ENCODE results near the gene NELFB.

Gene NELFB

DNA sequence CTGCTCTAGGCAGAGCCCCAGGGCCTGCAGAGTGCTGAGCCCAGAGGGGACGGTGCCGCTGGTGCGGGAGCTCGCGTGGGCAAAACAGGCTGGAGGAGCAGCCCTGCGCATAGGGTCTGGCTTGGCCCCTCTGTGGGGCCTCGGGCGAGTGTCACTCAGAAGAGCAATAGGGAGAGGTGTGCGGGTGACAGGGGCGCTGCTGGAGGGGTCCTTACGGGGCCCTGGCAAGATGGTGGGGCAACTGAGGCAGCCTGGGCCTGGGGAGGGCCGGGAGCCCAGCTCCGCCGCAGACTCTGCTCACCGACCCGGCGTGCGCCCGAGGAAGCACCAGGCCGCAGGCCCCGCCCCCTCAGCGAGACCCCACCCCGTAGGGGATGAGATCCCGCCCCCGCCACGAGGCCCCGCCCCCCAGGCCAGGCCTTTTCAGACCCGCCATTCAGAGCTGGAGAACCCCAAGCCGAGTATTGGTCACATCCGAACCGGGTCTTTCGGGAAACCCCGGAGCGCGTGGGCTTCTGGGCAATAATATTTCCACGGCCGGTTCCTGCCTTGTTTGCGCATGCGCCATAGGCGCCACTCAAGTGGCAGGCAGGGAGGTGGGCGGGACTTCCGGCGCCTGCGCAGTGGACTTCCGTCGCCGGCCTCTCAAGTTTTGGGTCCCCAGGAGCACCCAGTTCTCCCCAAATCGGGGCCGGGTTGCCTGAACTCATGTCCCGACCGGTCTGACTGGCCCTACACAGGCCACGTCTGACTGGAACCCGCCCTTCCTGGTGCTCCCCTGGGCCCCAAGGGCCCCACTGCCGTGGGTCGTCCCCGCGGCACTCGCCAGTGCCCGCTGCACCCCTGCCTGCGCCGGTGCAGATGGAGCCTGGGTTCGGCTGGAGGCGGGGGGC, 31.8 kb upstream of the NELFB start:
- peak; percentile 99 for DNase-seq

DNA sequence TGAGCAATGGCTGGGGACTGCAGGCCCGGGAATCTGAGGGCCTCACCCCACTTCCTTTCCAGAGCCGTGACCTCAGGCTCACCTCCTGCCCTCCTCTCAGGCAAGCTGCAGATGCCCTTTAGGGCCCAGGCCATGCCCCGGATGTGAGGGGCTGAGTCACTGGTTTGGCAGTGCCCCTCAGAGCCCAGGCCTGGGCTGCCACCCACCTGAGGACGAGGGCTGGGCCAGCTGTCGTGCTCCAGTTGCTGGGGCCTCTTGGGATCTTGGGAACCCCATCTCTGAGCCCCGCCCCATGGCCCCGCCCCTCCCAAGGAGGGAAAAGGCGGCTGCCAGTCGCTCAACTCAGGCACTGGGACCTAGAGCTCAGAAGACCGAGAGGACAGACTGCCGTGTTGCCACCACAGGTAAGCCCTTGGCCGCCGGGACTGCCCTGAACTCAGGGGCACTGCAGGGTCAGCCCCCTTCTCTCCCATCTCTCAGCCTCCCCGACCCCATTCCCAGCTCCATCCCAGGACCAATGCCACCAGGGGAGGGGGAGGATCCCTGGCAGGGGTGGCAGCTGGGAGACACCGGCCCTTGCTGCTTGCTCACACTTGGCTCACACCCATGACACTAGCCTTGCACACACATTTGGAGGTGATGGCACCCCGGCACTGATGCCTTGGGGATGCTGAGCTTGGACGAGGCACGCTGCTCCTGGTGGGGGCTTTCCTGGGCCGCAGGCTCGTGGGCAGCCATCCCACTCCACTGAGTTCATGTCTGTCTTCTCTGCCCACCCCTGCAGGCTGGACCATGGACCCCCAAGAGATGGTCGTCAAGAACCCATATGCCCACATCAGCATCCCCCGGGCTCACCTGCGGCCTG, 30.1 kb upstream of the NELFB start, which contains the start of gene CYSRT1:
CYSRT1 (plus strand) TSS at position 345 of the 865 bp plus-strand sequence; CDS start at position 793, 448 bp downstream.
- no peak for DNase-seq

GRCh38 chr9:137225699-137226331, 29.3 kb upstream of the NELFB start:
- DNase-seq: no peak

DNA sequence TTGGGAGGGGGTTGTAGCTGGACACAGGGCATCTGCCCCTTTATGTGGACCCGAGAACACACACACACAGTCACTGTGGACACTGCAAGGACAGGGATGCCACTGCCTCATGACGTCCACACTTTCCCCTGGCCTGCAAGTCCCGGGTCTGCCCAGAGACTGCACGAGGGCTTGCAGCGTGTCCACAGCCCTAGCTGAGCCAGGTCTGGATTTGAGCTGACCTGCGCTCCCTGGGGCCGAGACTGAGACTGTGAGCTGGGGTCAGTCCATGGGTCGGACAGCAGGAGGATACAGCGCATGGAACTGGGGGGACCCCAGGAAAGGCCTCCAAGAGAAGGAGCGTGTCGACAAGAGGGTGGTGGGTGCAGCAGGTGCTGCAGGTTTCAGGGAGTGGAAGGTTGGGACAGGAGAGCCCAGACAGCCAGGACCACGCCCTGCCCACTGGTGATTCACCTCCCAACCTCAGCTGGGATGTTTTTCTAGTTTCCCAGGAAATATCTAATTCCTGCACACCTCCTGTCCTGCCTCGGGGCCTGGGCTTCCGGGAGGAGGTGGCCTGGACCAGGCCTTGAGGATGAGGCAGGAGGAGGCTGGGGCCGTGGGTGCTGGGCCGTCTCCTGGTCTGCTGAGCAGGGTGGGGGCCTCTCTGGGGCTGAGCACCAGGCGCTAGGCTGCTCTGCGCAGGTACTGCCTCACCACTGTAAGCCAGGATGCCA, 28.6 kb upstream of the NELFB start:
- no peak for DNase-seq

GRCh38 chr9:137227054-137227852, 27.9 kb upstream of the NELFB start, which contains the start of gene RNF224:
Gene RNF224 (plus strand): TSS chr9:137227502. CDS start chr9:137228336, 834 bp downstream.
- DNase-seq: peak; percentile 87

GRCh38 chr9:137227853-137228505, 27.1 kb upstream of the NELFB start:
- no peak for DNase-seq

DNA sequence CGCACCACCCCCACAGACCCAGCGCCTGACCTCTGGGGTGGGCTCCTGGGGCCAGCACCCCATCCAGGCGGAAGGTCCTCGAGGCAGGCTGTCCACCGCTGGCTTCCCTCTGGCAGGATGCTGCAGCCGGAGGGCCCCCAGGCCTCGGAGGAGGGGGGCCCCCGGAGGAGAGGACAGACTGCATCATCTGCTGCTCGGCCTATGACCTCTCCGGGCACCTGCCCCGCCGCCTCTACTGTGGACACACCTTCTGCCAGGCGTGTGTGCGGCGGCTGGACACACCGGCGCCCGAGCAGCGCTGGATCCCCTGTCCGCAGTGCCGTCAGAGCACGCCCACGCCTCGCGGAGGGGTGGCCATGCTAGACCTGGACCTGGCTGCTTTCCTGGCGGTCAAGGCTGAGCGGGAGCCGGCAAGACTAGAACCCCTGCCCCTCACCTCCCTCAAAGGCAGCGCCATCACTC, 26.6 kb upstream of the NELFB start:
- DNase-seq: no peak

DNA sequence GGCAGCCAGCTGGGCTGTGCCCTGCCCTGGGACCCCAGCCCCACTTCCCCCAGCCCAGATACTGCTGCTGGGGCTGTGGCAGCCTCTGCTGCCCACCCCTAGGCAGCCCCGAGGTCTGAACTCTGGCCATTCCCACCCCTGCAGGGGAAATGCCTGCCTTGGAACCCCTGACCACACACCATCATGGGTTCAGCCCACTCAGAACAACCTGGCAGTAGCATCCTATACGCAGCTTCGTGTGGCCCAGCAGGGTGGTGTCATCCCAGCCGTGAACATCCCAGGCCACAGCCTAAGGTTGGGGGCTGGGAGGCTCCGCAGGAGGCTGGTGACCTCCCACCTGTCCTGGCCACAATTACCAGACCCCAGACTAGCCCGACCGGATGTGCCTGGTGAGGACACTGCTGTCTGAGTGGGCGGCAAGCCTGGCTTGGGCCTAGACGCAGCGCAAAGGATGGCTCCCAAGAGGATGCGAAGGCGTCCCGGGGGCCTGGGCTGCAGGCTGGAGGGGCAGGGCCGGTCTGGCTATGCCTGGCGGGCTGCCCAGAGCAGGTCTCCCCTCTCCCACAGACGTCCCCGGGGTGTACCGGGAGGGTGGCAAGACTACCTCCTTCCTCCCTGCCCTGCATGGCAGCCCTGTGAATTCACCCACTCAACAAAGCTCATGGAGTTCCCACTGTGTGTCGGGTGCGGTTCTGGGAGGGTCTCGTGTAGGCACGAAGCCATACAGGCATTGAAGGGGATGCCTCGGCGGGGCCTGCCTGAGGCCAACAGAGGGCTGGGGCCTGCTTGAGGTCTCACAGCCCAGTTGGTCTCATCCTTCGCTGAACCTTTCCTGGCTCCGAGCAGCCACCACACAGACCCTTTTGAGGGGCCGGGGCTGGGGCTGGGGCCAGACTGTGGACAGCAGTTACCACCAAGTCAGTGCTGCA, 25.9 kb upstream of the NELFB start:
- DNase-seq: no peak

DNA sequence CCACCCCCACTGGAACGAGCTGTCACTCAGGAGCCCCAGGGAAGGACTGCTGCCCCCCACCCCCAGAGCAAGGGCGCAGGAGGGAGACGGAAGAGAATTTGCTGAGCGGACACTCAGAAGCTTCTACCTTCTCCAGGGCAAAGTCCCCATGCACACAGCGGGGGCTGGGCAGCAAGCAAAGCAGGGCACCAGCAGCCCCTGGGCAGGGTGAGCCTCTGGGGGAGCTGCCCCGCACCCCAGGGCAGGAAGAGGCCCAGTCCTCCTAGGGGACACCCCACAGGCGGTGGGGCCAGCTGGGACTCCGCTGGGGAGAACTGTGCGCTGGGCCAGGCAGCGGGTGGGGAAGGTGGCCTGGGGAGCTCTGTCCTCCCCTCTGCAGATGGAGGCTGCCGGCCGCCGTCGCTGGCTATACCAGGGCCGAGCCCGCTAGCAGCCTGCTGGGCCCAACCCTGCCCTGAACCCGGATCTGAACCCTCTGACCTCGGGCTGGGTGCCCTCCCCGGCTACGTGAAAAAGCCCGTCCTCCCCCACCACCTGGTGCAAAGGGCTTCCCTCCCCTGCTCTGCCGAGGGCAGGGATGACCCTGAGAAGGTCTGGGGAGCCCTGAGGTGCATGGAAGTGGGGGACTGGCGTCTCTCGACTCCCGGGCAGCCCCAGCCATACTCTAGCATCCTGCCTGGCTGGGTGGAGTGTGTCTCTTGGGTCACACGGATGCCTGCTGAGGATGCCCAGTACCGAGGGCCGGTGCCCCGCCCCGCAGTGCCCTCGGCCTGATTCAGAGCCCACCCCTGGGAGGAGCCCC, 25.0 kb upstream of the NELFB start:
- DNase-seq: no peak

DNA sequence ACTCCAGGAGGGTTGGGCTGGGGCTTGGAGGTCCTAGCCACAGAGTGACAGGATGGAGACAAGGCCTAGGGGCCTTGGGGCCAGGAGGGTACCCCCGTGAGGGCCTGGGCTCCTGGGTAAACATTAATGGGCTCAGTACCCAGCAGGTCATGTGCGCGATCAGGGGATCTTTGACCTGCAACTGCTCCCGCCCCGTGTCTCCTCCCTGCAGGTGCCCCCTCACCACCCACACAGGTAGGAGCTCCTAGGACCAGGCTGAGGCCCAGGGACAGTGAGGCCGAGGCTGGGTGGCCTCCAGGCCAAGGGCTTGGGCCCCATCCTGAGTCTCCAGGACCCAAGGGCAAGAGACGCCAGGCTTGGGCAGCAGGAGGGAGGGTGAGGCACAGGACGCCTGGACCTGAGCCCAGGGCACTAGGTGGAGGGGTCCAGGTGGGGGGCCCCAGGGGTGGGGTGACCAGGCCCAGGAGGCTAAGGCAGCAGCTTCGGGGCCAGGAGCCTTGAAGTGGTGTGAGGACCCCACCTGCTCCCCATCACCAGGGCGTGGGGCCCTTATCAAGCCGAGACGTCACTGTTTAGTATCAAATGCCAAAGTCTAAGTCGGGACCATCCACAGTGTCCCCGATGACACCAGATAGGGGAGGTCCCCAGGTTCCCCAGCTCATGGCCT, 24.3 kb upstream of the NELFB start, which contains the start of gene SLC34A3:
SLC34A3 (plus strand) TSS at position 197 of the 667 bp plus-strand sequence. CDS start 802 bp downstream, outside the sequence.
- DNase-seq: no peak

DNA sequence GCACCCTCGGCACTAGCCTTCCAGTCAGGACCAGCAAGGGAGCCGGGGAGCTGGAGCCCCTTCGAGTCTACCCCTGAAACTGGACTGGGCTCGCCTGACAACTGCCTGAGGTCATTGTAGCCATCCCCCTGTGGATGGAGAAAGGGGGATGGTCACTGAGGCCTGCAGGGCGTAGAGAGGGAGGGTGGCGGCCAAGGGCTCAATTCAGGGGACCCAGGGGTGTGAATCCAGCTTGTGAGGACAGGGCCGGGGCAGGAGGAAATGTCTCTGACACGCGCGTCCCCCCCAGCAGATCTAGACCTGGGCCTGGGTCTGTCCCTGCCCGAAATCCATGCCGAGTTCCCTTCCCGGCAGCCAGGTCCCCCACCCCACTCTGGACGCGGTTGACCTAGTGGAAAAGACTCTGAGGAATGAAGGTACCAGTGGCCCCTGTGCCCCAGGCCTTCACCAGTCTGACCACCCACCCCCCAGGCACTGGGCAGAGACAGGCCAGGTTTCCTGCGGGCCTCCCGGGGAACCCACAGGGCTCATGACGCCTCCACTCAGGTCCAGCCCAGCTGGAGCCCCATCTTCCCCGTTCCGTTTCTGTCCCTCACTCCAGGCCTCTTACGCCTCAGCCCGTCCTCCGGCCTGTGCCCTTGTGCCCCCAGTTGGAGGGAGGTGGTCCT, 23.6 kb upstream of the NELFB start:
- DNase-seq: no peak

GRCh38 chr9:137232101-137232500, 23.0 kb upstream of the NELFB start:
- no peak for DNase-seq

GRCh38 chr9:137232510-137232909, 22.6 kb upstream of the NELFB start:
- no peak for DNase-seq

GRCh38 chr9:137233143-137233980, 21.8 kb upstream of the NELFB start:
- no peak for DNase-seq

GRCh38 chr9:137234055-137234697, 21.0 kb upstream of the NELFB start:
- no peak for DNase-seq

Data from CD4-positive, alpha-beta T cell treated with Interleukin-10 for 1 hour (primary cell).